ENCODE results near the gene ACOT2.

ACOT2 gene

GRCh38 chr14:73613419-73613963, 44.5 kb downstream of the ACOT2 start:
- no peak for DNase-seq (ENCODE audit: low spot score)

GRCh38 chr14:73616831-73617230, 47.8 kb downstream of the ACOT2 start:
- DNase-seq (ENCODE audit: low spot score), result no peak

GRCh38 chr14:73619524-73619923, 50.5 kb downstream of the ACOT2 start:
- DNase-seq (ENCODE audit: low spot score), result no peak

GRCh38 chr14:73620268-73620667, 51.3 kb downstream of the ACOT2 start:
- DNase-seq (ENCODE audit: low spot score), result no peak

GRCh38 chr14:73623504-73624054, 54.6 kb downstream of the ACOT2 start:
- no peak for DNase-seq (ENCODE audit: low spot score)

All from ecto neural progenitor cell (in vitro differentiated cells).